ENCODE data around the gene SPRED3.

The SPRED3 gene

GRCh38 chr19:38374332-38375097 lies 14.0 kb upstream of the SPRED3 start, which contains the start of gene PSMD8:
Gene PSMD8 (plus strand): TSS chr19:38374571. CDS start chr19:38374602, 31 bp downstream.
- peak; percentile 98 for DNase-seq

GRCh38 chr19:38375098-38375493 lies 13.4 kb upstream of the SPRED3 start:
- peak; percentile 21 for DNase-seq

GRCh38 chr19:38375748-38376147 lies 12.7 kb upstream of the SPRED3 start:
- no peak for DNase-seq

GRCh38 chr19:38376576-38376975 lies 11.9 kb upstream of the SPRED3 start:
- DNase-seq, result no peak

- DNase-seq, result no peak
Observed at GRCh38 chr19:38377052-38377451, 11.4 kb upstream of the SPRED3 start.

- DNase-seq, result no peak
Observed at GRCh38 chr19:38378866-38379265, 9.6 kb upstream of the SPRED3 start.

- DNase-seq, result no peak
Observed at GRCh38 chr19:38381138-38381537, 7.4 kb upstream of the SPRED3 start.

GRCh38 chr19:38383184-38383583 lies 5.3 kb upstream of the SPRED3 start:
- DNase-seq, result no peak

GRCh38 chr19:38383743-38384142 lies 4.8 kb upstream of the SPRED3 start:
- DNase-seq, result no peak

GRCh38 chr19:38384209-38385027 lies 4.1 kb upstream of the SPRED3 start:
- no peak for DNase-seq

GRCh38 chr19:38385057-38385803 lies 3.3 kb upstream of the SPRED3 start:
- no peak for DNase-seq

GRCh38 chr19:38385804-38386257 lies 2.7 kb upstream of the SPRED3 start:
- peak; percentile 23 for DNase-seq

- DNase-seq, result no peak
Observed at GRCh38 chr19:38386300-38386970, 2.1 kb upstream of the SPRED3 start.

- DNase-seq, result no peak
Observed at GRCh38 chr19:38386971-38387549, 1.4 kb upstream of the SPRED3 start.

GRCh38 chr19:38387550-38388348 lies 748 bp upstream of the SPRED3 start, which contains the start of gene GGN:
Gene GGN (minus strand): TSS chr19:38388034. CDS start chr19:38387261, 773 bp downstream.
- peak; percentile 77 for DNase-seq

GRCh38 chr19:38389101-38389925 lies 816 bp downstream of the SPRED3 start:
- no peak for DNase-seq

GRCh38 chr19:38389957-38390924 lies 1.7 kb downstream of the SPRED3 start:
- no peak for DNase-seq

- DNase-seq, result no peak
Observed at GRCh38 chr19:38391911-38392464, 3.5 kb downstream of the SPRED3 start.
